CD14-positive monocyte (primary cell): ENCODE results near the gene SPTSSB. TPM values are rescaled to one million over a fixed set of nuclear protein-coding genes. Genes with fewer than 3 reads are reported as not detected.
A peak's percentile ranks its signal among the peaks of the same experiment; 100 is the strongest.

ENCODE experiments used
- DNase-seq, 3 donors: peaks; one replicate each; pipeline ENCODE4 v3.0.0-alpha.2; 2011 to 2022
- H2AFZ ChIP-seq: 2 replicates; pipeline ENCODE4 v1.6.0; 2012; ENCODE audit warnings: mild to moderate bottlenecking, low read depth, low read length, inconsistent platforms; ENCODE audit not compliant: insufficient read depth, poor library complexity, severe bottlenecking
- H3K27ac ChIP-seq, 2 donors: 1 replicate in 1 of 2; 2 replicates in 1 of 2; pipeline ENCODE4 v1.5.1; 2012 to 2013; ENCODE audit warnings: low read length in 2 of 2, control low read depth in 1 of 2, inconsistent platforms in 1 of 2, low read depth in 1 of 2, mild to moderate bottlenecking in 1 of 2
- H3K27me3 ChIP-seq, 2 donors: one replicate each; pipeline versions ENCODE4 v1.6.0 to v1.6.1; 2011 to 2013; ENCODE audit warnings: low read length in 2 of 2; ENCODE audit not compliant: control insufficient read depth in 2 of 2, insufficient read depth in 2 of 2
- H3K36me3 ChIP-seq, 2 donors: replicated peaks in 1 of 2; 1 replicate in 1 of 2; 2 replicates in 1 of 2; pipeline versions ENCODE4 v1.5.1 to v1.6.1; 2012 to 2013; ENCODE audit warnings: low read length in 2 of 2, control low read depth in 1 of 2, inconsistent platforms in 1 of 2, mild to moderate bottlenecking in 1 of 2; ENCODE audit not compliant: insufficient read depth in 2 of 2, control insufficient read depth in 1 of 2
- H3K4me1 ChIP-seq, 2 donors: 1 replicate in 1 of 2; 2 replicates in 1 of 2; pipeline versions ENCODE4 v1.5.1 to v1.6.1; 2012 to 2013; ENCODE audit warnings: low read length in 2 of 2, control low read depth in 1 of 2, inconsistent platforms in 1 of 2, mild to moderate bottlenecking in 1 of 2, moderate library complexity in 1 of 2; ENCODE audit not compliant: insufficient read depth in 2 of 2, control insufficient read depth in 1 of 2
- H3K4me2 ChIP-seq: replicated peaks from 2 replicates; pipeline ENCODE3; 2012; ENCODE audit warnings: low read length, moderate library complexity, mild to moderate bottlenecking; ENCODE audit not compliant: poor library complexity, severe bottlenecking; ENCODE audit errors: extremely low read depth
- H3K4me3 ChIP-seq, 3 experiments: fragments of 200-600 bp in 1 of 3; sonication (generic) in 1 of 3; replicated peaks in 1 of 3; 1 replicate in 2 of 3; 2 replicates in 1 of 3; pipeline ENCODE4 v1.5.1; 2011 to 2013; ENCODE audit warnings: low read length in 3 of 3, mild to moderate bottlenecking in 3 of 3, control low read depth in 2 of 3, low read depth in 2 of 3, inconsistent platforms in 1 of 3, moderate library complexity in 1 of 3
- H3K79me2 ChIP-seq: 2 replicates; pipeline ENCODE4 v1.6.0; 2012; ENCODE audit warnings: mild to moderate bottlenecking, control low read depth, inconsistent platforms, low read length, moderate library complexity; ENCODE audit not compliant: insufficient read depth
- H3K9ac ChIP-seq: 2 replicates; pipeline ENCODE4 v1.6.0; 2017; ENCODE audit warnings: low read length, mild to moderate bottlenecking; ENCODE audit not compliant: insufficient read depth, poor library complexity, severe bottlenecking
- H3K9me3 ChIP-seq, 2 donors: replicated peaks in 1 of 2; 1 replicate in 1 of 2; 2 replicates in 1 of 2; pipeline versions ENCODE4 v1.5.1 to v1.6.1; 2012 to 2013; ENCODE audit warnings: low read length in 2 of 2, control low read depth in 1 of 2; ENCODE audit not compliant: control insufficient read depth in 1 of 2, insufficient read depth in 1 of 2
- H4K20me1 ChIP-seq: 2 replicates; pipeline ENCODE4 v1.6.0; 2012; ENCODE audit warnings: mild to moderate bottlenecking, low read length, control low read depth, moderate library complexity; ENCODE audit not compliant: insufficient read depth
- H3K27ac Mint-ChIP-seq, 7 donors: one replicate each; pipeline ENCODE4 v1.8.0; 2020; ENCODE audit warnings: mild to moderate bottlenecking in 7 of 7, mixed read lengths in 7 of 7, moderate library complexity in 6 of 7, inconsistent platforms in 2 of 7
- H3K27me3 Mint-ChIP-seq, 3 donors: one replicate each; pipeline ENCODE4 v1.8.0; 2021 to 2022; ENCODE audit warnings: low read depth in 3 of 3, mild to moderate bottlenecking in 3 of 3, mixed read lengths in 3 of 3, moderate library complexity in 3 of 3, inconsistent platforms in 1 of 3
- H3K36me3 Mint-ChIP-seq, 2 donors: one replicate each; pipeline ENCODE4 v1.8.0; 2020; ENCODE audit warnings: mixed read lengths in 2 of 2, inconsistent platforms in 1 of 2, mild to moderate bottlenecking in 1 of 2
- H3K4me1 Mint-ChIP-seq: one replicate; pipeline ENCODE4 v1.8.0; 2020; ENCODE audit warnings: mild to moderate bottlenecking, mixed read lengths
- H3K4me3 Mint-ChIP-seq, 2 donors: one replicate each; pipeline ENCODE4 v1.8.0; 2020; ENCODE audit warnings: mild to moderate bottlenecking in 2 of 2, mixed read lengths in 2 of 2, moderate library complexity in 1 of 2
- H3K9me3 Mint-ChIP-seq, 7 donors: one replicate each; pipeline ENCODE4 v1.8.0; 2020 to 2022; ENCODE audit warnings: mixed read lengths in 7 of 7, mild to moderate bottlenecking in 6 of 7, moderate library complexity in 6 of 7, inconsistent platforms in 2 of 7
- WGBS: methylation state at CpG from one replicate; pipeline ENCODE4 v1.1.5; 2013; ENCODE audit warnings: missing lambda C conversion rate; ENCODE audit not compliant: insufficient coverage; 5-methylcytosine and 5-hydroxymethylcytosine counted together
- intact Hi-C, 2 donors: fragments of 100-400 bp; cut with micrococcal nuclease; formaldehyde crosslinking; loops; one replicate each; pipeline versions ENCODE4 v1.15.0 to v1.15.1; 2023
- polyA plus RNA-seq, 3 donors: library from polyadenylated mRNA; depleted of rRNA in 1 of 3; unstranded in 2 of 3; stranded (reverse) in 1 of 3; fragments of 300-500 nt in 2 of 3; fragments of >200 nt in 1 of 3; fragmentation: Illumina TruSeq in 2 of 3; gene quantifications; 1 replicate in 2 of 3; 2 replicates in 1 of 3; pipeline ENCODE4 v1.2.3, GENCODE V29; 2012 to 2021
- TF ChIP-seq, protein P1 (sequence below): fragments of 200-600 bp; IDR thresholded peaks from one replicate; pipeline ENCODE4 v1.8.0; 2022; ENCODE audit warnings: antibody characterized with exemption, mild to moderate bottlenecking

Gene SPTSSB
- polyA plus RNA-seq, 3 donors, result not detected

DNA sequence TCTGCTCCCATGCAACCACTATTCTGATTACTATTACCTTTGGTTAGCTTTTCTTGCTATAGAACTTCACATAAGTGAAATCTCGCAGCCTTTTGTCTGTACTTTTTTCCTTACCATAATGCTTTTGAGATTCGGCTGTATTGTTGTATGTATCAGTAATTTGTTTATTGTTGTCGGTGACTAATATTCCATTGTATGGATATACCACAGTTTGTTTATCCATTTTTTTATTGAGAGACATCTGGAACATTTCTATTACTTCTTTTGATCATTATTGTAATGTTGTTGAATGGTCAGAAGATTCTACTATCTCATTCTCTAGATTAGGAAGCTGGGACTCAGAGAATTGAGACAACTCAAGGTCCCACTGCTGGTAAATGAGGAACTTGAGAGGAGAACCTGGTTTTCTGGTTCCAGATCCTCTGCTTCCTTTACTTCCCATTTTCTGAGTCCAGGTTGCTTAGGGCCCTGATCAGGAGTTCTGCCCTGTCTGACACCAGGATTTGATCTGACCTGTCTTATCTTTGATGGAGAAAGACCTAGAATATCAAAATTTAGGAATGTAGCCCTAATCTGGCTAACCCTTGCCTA lies 18.2 kb upstream of the SPTSSB start:
- peak; percentile 54 to 84 (median 78) for DNase-seq
- intact Hi-C loops, result no loop called here
- no peak overlapping the region for H3K9ac ChIP-seq
- peak overlapping the region in 1 of 2 donors; percentile 63 for H3K27ac ChIP-seq
- Mint-ChIP-seq H3K27me3 (peaks cover 0 to 4% (median 4%) of the 10 kb centered on the region in 3 donors), H3K4me3 (peak overlapping the region in 1 of 2 donors; percentile 63), H3K27ac (peak overlapping the region; percentile 77 to 90 (median 88)), H3K36me3 (no peaks in the 10 kb centered on the region), H3K4me1 (peaks cover 50% of the 10 kb centered on the region), H3K9me3 (peaks cover 0 to 6% (median 0%) of the 10 kb centered on the region in 7 donors)
- no peaks in the 10 kb centered on the region for H3K27me3 ChIP-seq
- TF ChIP-seq, protein P1, sequence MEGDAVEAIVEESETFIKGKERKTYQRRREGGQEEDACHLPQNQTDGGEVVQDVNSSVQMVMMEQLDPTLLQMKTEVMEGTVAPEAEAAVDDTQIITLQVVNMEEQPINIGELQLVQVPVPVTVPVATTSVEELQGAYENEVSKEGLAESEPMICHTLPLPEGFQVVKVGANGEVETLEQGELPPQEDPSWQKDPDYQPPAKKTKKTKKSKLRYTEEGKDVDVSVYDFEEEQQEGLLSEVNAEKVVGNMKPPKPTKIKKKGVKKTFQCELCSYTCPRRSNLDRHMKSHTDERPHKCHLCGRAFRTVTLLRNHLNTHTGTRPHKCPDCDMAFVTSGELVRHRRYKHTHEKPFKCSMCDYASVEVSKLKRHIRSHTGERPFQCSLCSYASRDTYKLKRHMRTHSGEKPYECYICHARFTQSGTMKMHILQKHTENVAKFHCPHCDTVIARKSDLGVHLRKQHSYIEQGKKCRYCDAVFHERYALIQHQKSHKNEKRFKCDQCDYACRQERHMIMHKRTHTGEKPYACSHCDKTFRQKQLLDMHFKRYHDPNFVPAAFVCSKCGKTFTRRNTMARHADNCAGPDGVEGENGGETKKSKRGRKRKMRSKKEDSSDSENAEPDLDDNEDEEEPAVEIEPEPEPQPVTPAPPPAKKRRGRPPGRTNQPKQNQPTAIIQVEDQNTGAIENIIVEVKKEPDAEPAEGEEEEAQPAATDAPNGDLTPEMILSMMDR, result no peak
- WGBS, result no CpG with 5 or more reads among the region's 3 CpGs
- H4K20me1 ChIP-seq, result no peaks in the 10 kb centered on the region
- H3K4me2 ChIP-seq, result peak overlapping the region; percentile 61
- no peak overlapping the region for H2AFZ ChIP-seq
- no peaks in the 10 kb centered on the region for H3K9me3 ChIP-seq
- H3K4me3 ChIP-seq, result peak overlapping the region in 1 of 3 experiments; percentile 52
- no peaks in the 10 kb centered on the region for H3K79me2 ChIP-seq
- peaks cover 44 to 54% of the 10 kb centered on the region in 2 donors for H3K4me1 ChIP-seq
- H3K36me3 ChIP-seq, result no peaks in the 10 kb centered on the region

DNA sequence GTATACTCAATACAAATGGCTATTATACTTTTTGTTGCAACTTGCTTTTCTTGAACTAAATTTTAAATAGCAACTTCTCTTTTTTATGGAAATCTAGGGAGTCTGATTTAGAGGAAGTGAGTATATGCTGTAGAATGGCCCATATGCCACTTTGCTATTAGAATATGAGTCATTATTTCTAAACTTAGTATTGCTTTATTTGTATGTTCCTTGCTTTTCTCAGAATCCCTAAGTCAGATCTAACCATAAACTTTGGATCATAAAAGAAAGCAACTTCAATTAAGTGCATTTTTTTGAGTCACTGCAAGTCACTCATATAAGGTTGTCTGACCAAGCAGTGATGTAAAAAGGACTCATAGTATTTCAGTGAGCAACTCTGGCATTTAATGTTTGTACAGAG lies 17.5 kb upstream of the SPTSSB start:
- Mint-ChIP-seq H3K4me1 (peaks cover 46% of the 10 kb centered on the region), H3K9me3 (no peaks in the 10 kb centered on the region), H3K36me3 (no peaks in the 10 kb centered on the region), H3K27ac (peak overlapping the region; percentile 77 to 90 (median 88)), H3K27me3 (peaks cover 0 to 4% (median 4%) of the 10 kb centered on the region in 3 donors), H3K4me3 (peak overlapping the region in 1 of 2 donors; percentile 75)
- intact Hi-C loops, result no loop called here
- Histone ChIP-seq H3K27me3 (no peaks in the 10 kb centered on the region), H3K4me1 (peaks cover 42 to 47% of the 10 kb centered on the region in 2 donors), H3K4me2 (peak overlapping the region; percentile 61), H3K27ac (peak overlapping the region in 1 of 2 donors; percentile 63), H4K20me1 (no peaks in the 10 kb centered on the region), H3K4me3 (peak overlapping the region in 1 of 3 experiments; percentile 52), H3K36me3 (no peaks in the 10 kb centered on the region), H3K79me2 (no peaks in the 10 kb centered on the region), H2AFZ (no peak overlapping the region), H3K9ac (no peak overlapping the region), H3K9me3 (no peaks in the 10 kb centered on the region)
- DNase-seq, result peak; percentile 51 to 77 (median 73)
- TF ChIP-seq, protein P1, result no peak
